ENCODE results near the gene OTP.

- no peak for TF ChIP-seq POLR2A (IDR thresholded peaks at IDR 0.05; ENCODE audit: low read length)
- no peak for TF ChIP-seq CTCF (IDR thresholded peaks at IDR 0.05)
- TF ChIP-seq JUNB (IDR thresholded peaks at IDR 0.05): no peak
- no peak for TF ChIP-seq PBX3 (IDR thresholded peaks at IDR 0.05)
- no peak for TF ChIP-seq CHD4 (IDR thresholded peaks at IDR 0.05; ENCODE audit: borderline replicate concordance)
Observed at GRCh38 chr5:77641963-77642737, 3.6 kb upstream of the OTP start.

All from A549 (cell line).